Measurements from ENCODE around the gene PAM16.
A peak's percentile ranks its signal among the peaks of the same experiment; 100 is the strongest.
"Not testable (repeated sequence)": the region's sequence is repeated elsewhere in the genome, so short reads cannot be mapped to it uniquely, and the experiment has no call there.

Gene PAM16

DNA sequence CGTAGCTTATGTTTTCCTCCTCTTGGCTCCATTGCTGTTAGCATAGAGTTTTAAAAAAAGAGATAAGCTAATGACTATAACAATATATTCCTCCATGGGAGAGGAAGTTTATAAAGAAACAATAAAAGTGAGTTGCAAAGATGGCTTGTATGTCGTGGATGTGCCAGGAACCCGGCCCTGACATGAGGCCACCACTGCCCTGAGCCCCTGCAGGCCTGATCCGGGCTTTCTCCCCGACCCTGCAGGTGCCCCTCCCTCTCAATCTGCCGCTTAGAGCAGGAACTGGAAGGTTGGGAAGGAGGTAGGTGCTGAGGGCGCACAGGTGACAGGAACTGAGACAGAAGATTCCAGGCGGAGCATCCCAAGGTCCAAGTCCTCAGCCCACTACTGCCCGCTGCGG, 11.7 kb downstream of the PAM16 start:
- DNase-seq (ENCODE audit: low spot score in 2 of 2) (no peak), ATAC-seq (no peak)
- Mint-ChIP-seq H3K4me3 (no peak overlapping the region), H3K4me1 (peaks cover under 1% of the 10 kb centered on the region), H3K9me3 (no peaks in the 10 kb centered on the region), H3K27ac (no peak overlapping the region), H3K36me3 (peaks cover 19% of the 10 kb centered on the region)

DNA sequence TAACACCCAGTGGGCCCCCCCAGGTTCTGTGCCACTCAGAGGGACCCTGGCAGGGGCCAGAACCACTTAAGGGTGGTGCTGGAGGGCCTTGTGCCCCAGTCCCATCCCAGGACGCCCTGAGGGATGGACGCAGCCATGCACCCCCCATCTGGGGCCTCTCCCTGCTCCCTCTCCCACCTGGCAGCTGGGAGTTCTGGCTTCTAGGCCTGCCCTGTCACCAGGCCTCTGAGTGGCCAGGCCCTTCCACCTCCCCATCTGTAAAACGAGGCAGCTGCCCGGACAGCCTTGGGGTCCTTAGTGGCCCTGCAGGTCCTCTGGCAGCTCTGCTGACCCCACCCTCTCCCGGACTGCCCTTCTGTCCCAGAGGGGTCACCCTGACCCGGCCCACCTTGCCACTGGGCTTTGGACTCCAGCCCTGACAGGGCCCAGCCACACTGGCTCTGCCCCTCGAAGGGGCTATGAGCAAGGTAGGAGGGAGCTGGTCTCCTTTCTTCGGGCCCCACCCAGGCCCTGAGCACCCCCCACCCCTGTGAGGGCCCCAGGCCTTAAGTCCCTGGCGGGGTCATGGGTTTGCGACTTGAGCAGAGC, 12.3 kb downstream of the PAM16 start:
- Mint-ChIP-seq H3K27ac (no peak overlapping the region), H3K4me3 (no peak overlapping the region), H3K36me3 (peaks cover 18% of the 10 kb centered on the region), H3K9me3 (no peaks in the 10 kb centered on the region), H3K4me1 (no peaks in the 10 kb centered on the region)
- ATAC-seq: no peak
- DNase-seq (ENCODE audit: low spot score in 2 of 2): no peak

- Mint-ChIP-seq H3K27ac (no peak overlapping the region), H3K4me1 (no peaks in the 10 kb centered on the region), H3K9me3 (no peaks in the 10 kb centered on the region), H3K36me3 (peaks cover 12% of the 10 kb centered on the region), H3K4me3 (no peak overlapping the region)
- DNase-seq (ENCODE audit: low spot score in 2 of 2) (no peak), ATAC-seq (no peak)
These were observed 13.0 kb downstream of the PAM16 start for GRCh38 chr16:4338125-4338582.

GRCh38 chr16:4337540-4338088, 13.5 kb downstream of the PAM16 start:
- H3K4me3 Mint-ChIP-seq: no peak overlapping the region
- no peaks in the 10 kb centered on the region for H3K9me3 Mint-ChIP-seq
- H3K4me1 Mint-ChIP-seq: no peaks in the 10 kb centered on the region
- ATAC-seq: no peak
- H3K36me3 Mint-ChIP-seq: peaks cover 12% of the 10 kb centered on the region
- no peak for DNase-seq (ENCODE audit: low spot score in 2 of 2)
- H3K27ac Mint-ChIP-seq: no peak overlapping the region

DNA sequence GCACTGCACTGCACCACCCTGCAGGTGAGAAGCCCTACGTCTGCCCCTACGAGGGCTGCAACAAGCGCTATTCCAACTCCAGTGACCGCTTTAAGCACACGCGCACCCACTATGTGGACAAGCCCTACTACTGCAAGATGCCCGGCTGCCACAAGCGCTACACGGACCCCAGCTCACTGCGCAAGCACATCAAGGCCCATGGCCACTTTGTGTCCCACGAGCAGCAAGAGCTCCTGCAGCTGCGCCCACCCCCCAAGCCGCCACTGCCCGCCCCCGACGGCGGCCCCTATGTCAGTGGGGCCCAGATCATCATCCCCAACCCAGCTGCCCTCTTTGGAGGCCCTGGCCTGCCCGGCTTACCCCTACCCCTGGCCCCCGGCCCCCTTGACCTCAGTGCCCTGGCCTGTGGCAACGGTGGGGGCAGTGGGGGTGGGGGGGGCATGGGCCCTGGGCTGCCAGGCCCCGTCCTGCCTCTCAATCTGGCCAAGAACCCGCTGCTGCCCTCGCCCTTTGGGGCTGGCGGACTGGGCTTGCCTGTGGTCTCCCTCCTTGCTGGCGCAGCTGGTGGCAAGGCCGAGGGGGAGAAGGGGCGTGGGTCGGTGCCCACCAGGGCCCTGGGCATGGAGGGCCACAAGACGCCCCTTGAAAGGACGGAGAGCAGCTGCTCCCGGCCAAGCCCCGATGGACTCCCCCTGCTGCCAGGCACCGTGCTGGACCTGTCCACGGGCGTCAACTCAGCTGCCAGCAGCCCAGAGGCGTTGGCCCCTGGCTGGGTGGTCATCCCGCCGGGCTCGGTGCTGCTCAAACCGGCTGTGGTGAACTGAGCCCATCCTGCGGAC, 14.2 kb downstream of the PAM16 start:
- no peak for ATAC-seq
- Mint-ChIP-seq H3K9me3 (no peaks in the 10 kb centered on the region), H3K36me3 (peaks cover 12% of the 10 kb centered on the region), H3K4me1 (no peaks in the 10 kb centered on the region), H3K4me3 (no peak overlapping the region), H3K27ac (no peak overlapping the region)
- DNase-seq (ENCODE audit: low spot score in 2 of 2): no peak

- DNase-seq (ENCODE audit: low spot score in 2 of 2): no peak
- Mint-ChIP-seq H3K36me3 (peaks cover 10% of the 10 kb centered on the region), H3K9me3 (no peaks in the 10 kb centered on the region), H3K27ac (no peak overlapping the region), H3K4me3 (no peak overlapping the region), H3K4me1 (no peaks in the 10 kb centered on the region)
- ATAC-seq: no peak
These were observed 16.2 kb downstream of the PAM16 start for GRCh38 chr16:4334724-4335495.

- ATAC-seq; H3K4me1 Mint-ChIP-seq; H3K9me3 Mint-ChIP-seq; DNase-seq (ENCODE audit: low spot score in 2 of 2); H3K36me3 Mint-ChIP-seq; H3K27ac Mint-ChIP-seq; H3K4me3 Mint-ChIP-seq: not testable (repeated sequence)
These were observed 17.4 kb downstream of the PAM16 start for GRCh38 chr16:4333714-4334113.

DNA sequence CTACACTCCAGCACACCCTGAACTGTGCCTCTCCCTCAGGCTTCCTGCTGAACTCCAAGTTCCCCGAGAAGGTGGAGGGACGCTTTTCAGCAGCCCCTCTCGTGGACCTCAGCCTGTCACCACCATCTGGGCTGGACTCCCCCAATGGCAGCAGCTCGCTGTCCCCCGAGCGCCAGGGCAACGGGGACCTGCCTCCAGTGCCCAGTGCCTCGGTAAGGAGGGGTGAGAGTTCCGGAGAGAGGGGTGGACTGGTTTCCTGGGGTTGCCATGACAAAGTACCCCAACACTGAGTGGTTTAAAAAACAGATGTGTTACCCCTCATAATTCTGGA, 17.8 kb downstream of the PAM16 start:
- no peak for ATAC-seq
- DNase-seq (ENCODE audit: low spot score in 2 of 2): no peak
- H3K27ac Mint-ChIP-seq: no peak overlapping the region
- no peaks in the 10 kb centered on the region for H3K36me3 Mint-ChIP-seq
- H3K9me3 Mint-ChIP-seq: no peaks in the 10 kb centered on the region
- H3K4me1 Mint-ChIP-seq: no peaks in the 10 kb centered on the region
- no peak overlapping the region for H3K4me3 Mint-ChIP-seq

- Mint-ChIP-seq H3K4me3 (no peak overlapping the region), H3K9me3 (no peaks in the 10 kb centered on the region), H3K27ac (no peak overlapping the region), H3K4me1 (no peaks in the 10 kb centered on the region), H3K36me3 (no peaks in the 10 kb centered on the region)
- no peak for ATAC-seq
- no peak for DNase-seq (ENCODE audit: low spot score in 2 of 2)
These were observed 18.4 kb downstream of the PAM16 start for GRCh38 chr16:4332623-4333307.

DNA sequence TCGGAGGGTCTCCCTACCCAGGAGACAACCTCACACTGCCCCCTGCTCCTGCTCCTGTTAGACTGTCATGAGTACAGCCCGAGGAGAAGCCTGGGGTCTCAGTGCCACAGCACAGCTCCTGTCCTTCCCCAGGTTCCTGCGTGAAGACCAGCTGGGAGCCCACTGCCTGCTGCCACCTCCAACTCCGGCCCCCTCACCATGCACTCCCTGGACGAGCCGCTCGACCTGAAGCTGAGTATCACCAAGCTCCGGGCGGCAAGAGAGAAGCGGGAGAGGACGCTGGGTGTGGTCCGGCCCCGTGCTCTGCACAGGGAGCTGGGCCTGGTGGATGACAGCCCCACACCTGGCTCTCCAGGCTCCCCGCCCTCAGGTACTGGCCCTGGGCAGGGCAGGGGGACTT, 19.0 kb downstream of the PAM16 start:
- Mint-ChIP-seq H3K36me3 (no peaks in the 10 kb centered on the region), H3K4me3 (no peak overlapping the region), H3K4me1 (no peaks in the 10 kb centered on the region), H3K9me3 (no peaks in the 10 kb centered on the region), H3K27ac (no peak overlapping the region)
- DNase-seq (ENCODE audit: low spot score in 2 of 2) (no peak), ATAC-seq (no peak)

- no peak overlapping the region for H3K27ac Mint-ChIP-seq
- DNase-seq (ENCODE audit: low spot score in 2 of 2): peak; percentile 75 to 85
- H3K4me1 Mint-ChIP-seq: no peaks in the 10 kb centered on the region
- no peaks in the 10 kb centered on the region for H3K36me3 Mint-ChIP-seq
- H3K4me3 Mint-ChIP-seq: no peak overlapping the region
- no peaks in the 10 kb centered on the region for H3K9me3 Mint-ChIP-seq
- ATAC-seq: peak; percentile 81
These were observed 20.7 kb downstream of the PAM16 start for GRCh38 chr16:4330277-4330874.

DNA sequence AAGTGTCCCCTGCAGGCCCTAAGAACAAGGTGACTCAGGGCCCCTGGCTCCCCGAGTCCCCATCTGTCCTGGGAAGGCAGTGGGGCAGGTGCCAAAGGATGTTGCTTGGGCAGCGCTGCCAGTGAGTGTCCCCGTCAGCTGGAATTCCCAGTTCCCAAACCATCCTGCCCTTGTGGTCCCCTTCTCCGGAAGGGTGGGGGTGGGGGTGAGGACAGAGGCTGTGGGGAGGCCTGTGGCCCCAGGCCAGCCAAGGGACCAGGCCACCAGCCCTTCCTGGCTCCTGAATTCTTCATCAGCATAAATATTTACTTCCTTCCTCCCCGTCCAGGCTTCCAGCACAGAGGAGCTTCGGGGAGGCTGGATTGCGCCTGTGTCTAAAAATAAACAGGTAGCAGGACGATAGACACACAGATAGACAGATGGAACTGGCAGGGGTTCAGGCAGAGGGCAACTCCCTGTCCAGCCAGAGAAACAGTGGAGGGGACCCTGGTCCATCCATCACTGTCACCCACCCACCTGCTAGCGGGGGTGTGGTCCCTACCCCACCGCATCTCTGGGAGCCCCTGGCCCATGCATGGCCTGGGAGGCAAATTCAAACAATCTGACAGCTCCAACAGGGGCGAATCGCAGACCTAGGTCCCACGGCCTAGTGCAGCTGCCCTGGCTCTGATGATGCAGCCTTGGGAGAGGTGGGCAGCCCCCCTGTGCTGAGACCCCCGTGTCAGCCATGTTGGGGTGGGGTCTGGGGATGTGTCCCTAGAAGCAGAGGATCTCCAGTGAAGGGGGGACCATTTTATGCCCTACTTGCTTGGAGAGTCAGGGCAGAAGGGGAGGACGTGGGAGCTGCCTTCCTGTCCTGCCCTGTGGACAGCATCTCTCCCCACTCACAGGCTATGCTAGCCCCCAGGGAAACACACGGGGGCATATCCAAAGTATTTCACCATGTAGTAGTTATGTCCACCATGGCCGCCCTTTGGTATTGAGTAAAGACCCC, 22.0 kb downstream of the PAM16 start:
- H3K9me3 Mint-ChIP-seq: no peaks in the 10 kb centered on the region
- ATAC-seq: no peak
- no peaks in the 10 kb centered on the region for H3K36me3 Mint-ChIP-seq
- no peaks in the 10 kb centered on the region for H3K4me1 Mint-ChIP-seq
- H3K4me3 Mint-ChIP-seq: peak overlapping the region; percentile 54
- no peak overlapping the region for H3K27ac Mint-ChIP-seq
- no peak for DNase-seq (ENCODE audit: low spot score in 2 of 2)

GRCh38 chr16:4328046-4328781, 22.9 kb downstream of the PAM16 start:
- DNase-seq (ENCODE audit: low spot score in 2 of 2) (peak in 1 of 2 donors; percentile 64), ATAC-seq (peak; percentile 58)
- Mint-ChIP-seq H3K27ac (no peak overlapping the region), H3K4me1 (no peaks in the 10 kb centered on the region), H3K9me3 (no peaks in the 10 kb centered on the region), H3K36me3 (no peaks in the 10 kb centered on the region), H3K4me3 (peak overlapping the region; percentile 54)

Data from stimulated activated effector memory CD8-positive, alpha-beta T cell treated with anti-CD3 and anti-CD28 coated beads, Interleukin-12 subunit alpha, Interleukin-12 subunit beta, amount 100 ng/mL, for 72 hours (primary cell).